Fibroblast of the aortic adventitia (primary cell): ENCODE results near the gene PLEKHG3. TPM values are rescaled to one million over a fixed set of nuclear protein-coding genes. Genes with fewer than 3 reads are reported as not detected.

Experiments
- DNase-seq: peaks from one replicate; pipeline ENCODE4 v3.0.0-alpha.2; 2010; ENCODE audit warnings: low read depth
- H3K4me3 ChIP-seq: 2 replicates; pipeline ENCODE4 v1.5.1; 2011; ENCODE audit warnings: low read depth, mild to moderate bottlenecking, control low read depth, low read length, moderate library complexity
- total RNA-seq: library from RNA; depleted of rRNA; stranded (reverse); fragments of >200 nt; gene quantifications from 2 replicates; pipeline ENCODE4 v1.2.3, GENCODE V29; 2012; ENCODE audit warnings: low replicate concordance
- TF ChIP-seq, protein P1 (sequence below): IDR thresholded peaks from 2 replicates; pipeline ENCODE4 v1.5.1; 2011; ENCODE audit warnings: mild to moderate bottlenecking, low read length, control low read depth, inconsistent platforms; ENCODE audit not compliant: insufficient read depth

Gene PLEKHG3
- total RNA-seq, 1 donor, result 9.0 TPM

DNA sequence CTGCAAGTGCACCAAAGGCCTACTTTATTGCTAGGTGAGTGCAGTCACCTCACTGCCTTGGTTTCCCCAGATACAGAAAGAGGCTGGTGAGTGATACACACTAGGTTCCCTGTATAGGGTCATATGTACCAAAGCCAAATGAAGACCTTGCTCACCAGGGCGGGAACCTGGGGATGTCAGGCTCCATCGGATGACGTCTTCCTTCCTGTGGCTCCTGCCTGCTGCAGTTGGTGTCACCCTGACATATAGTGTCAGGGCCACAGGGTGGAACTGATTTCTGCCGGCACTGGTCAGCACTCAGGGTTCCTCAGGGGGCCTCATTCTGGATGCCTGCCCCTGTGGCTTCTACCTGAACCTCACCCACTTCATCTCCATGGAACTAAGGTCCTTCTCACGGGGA, 43.1 kb downstream of the PLEKHG3 start:
- no peak overlapping the region for H3K4me3 ChIP-seq
- DNase-seq, result no peak
- TF ChIP-seq, protein P1, sequence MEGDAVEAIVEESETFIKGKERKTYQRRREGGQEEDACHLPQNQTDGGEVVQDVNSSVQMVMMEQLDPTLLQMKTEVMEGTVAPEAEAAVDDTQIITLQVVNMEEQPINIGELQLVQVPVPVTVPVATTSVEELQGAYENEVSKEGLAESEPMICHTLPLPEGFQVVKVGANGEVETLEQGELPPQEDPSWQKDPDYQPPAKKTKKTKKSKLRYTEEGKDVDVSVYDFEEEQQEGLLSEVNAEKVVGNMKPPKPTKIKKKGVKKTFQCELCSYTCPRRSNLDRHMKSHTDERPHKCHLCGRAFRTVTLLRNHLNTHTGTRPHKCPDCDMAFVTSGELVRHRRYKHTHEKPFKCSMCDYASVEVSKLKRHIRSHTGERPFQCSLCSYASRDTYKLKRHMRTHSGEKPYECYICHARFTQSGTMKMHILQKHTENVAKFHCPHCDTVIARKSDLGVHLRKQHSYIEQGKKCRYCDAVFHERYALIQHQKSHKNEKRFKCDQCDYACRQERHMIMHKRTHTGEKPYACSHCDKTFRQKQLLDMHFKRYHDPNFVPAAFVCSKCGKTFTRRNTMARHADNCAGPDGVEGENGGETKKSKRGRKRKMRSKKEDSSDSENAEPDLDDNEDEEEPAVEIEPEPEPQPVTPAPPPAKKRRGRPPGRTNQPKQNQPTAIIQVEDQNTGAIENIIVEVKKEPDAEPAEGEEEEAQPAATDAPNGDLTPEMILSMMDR, result no peak

DNA sequence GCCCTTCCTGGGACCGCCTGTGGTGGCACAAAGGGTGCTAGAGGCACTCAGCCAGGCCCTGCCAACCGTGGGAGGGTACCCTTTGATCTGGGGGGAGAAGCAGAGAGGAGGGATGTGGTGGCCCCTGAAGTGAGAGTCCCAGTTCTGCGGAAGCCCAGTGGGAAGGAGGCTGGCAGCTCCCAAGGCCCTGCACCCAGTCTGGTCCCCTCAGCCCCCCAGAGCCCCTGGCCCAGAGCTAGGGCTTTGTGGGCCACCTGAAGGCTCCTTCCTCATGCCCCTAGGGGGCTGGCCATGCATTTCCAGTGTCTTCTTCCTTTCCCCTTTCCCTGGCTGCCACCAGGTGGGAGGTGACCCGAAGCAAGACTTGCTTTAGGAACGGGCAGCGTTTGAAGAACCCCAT, 44.3 kb downstream of the PLEKHG3 start:
- TF ChIP-seq, protein P1, result no peak
- H3K4me3 ChIP-seq, result no peak overlapping the region
- no peak for DNase-seq

DNA sequence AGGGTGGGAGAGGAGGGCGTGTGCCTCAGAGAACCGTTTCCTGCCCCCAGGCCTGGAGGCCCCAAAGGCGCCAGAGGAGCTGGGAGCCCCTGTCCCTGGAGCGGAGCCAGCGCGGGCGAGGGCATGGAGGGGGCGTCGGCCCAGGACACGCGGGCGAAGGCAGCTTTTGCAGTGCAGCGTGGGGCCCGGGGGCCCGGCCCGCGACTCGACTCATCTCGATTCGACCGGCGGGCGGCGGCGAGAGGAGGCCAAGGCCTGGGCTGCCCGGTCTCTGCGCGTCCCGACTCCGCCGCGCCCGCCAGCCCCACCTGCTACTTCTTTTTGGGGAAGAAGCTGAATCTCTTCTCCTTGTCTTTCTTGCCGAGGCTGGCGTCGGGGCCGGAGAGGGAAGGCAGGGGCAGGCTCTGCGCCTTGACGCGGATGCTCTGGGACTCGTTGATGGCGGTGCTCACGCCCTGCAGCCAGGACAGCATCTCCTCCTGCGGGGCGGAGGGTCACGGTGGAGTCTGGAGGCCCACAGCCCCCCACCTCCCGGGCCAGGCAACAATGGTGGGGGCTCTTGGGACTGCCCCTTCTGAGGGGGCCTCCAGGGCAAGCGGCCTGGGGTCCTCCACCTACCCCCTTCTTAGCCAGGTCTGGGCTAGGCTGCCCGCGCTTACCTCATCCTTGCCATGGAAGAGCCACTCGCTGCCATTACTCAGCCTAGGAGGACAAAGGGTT, 44.9 kb downstream of the PLEKHG3 start:
- TF ChIP-seq, protein P1, result no peak
- H3K4me3 ChIP-seq, result no peak overlapping the region
- DNase-seq, result no peak

DNA sequence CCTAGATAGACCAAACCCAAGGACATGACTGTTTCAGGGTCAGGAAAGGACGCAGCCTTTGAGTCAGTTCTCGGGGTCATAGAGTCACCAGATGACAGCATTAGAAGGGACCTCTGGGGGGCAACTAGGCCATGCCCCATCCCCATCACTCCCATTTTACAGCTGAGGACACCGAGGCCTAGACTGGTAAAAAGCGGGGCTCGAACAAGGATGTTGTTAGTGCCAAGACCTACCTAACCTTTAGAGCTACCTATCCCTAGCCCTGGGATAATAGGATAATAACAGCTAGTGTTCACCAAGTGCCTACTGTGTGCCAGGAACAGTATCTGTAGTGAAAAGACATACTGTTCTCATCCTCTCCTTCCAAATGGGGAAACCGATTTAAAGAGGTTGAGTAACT, 48.7 kb downstream of the PLEKHG3 start:
- H3K4me3 ChIP-seq, result no peak overlapping the region
- TF ChIP-seq, protein P1, result no peak
- no peak for DNase-seq

DNA sequence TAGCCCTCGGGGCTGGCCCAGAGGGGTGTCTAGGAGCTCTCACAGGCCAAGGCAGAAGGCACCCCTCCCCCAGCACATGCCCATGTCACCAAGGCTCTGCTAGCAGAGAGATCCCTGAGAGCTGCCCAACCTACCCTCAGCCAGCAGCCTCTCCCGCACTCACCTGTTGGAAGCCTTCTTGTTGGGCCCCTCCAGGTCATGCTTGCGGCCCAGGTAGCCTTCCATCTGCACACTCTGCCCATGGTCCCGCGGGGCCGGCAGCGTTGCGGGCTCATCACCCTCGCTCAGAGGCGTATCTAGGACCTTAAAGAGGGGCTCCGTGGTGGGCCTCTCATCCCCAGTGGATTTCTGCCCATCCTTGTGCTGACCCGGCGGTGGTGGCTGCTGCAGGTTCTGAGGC, 49.1 kb downstream of the PLEKHG3 start:
- no peak for DNase-seq
- H3K4me3 ChIP-seq, result no peak overlapping the region
- TF ChIP-seq, protein P1, result no peak

DNA sequence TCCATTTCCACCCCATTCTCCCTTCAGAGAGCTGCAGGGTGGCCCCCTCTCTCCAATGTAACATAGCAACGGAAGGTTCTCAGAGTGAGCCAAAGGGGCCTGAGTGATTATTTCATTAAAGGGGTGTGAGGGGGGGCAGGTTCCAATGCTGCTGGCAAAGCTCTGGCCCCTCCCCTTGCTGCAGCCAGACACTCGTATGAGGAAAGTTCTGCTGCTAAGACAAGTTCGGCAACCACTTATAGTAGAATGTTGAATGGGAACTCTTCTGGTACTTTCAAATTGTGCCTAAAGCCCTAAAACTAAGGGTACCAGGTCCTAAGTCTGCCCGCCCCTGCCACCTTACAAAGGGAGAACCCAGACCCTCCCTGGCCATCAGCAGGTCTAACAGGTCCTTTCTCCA, 49.8 kb downstream of the PLEKHG3 start:
- H3K4me3 ChIP-seq, result no peak overlapping the region
- no peak for DNase-seq
- TF ChIP-seq, protein P1, result no peak

DNA sequence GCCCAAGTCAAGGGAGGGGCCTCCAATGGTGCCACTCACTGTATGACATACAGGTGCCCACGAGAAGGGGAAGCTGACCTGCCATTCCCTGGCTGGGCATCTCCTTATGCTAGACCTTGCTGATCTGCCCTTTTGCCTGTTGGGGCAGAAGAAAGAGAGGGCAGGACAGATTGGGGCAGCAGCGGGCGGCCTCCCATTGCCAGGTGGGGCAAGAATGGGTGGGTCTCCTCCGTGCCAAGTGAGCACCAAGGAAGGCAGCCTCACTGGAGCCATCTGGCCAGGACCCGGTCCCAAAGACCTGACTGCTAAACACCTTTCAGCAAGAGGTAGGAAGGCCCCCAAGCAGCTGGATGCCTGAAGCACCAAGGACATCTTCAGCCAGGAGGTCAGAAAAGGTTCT, 50.5 kb downstream of the PLEKHG3 start:
- TF ChIP-seq, protein P1, result no peak
- DNase-seq, result no peak
- no peak overlapping the region for H3K4me3 ChIP-seq
